T-helper 1 cell (primary cell): Measurements from ENCODE around the gene SCNN1A.
"Not testable (repeated sequence)": the region's sequence is repeated elsewhere in the genome, so short reads cannot be mapped to it uniquely, and the experiment has no call there.

ENCODE experiments used
- DNase-seq, 5 donors: peaks; one replicate each; pipeline ENCODE4 v3.0.0-alpha.2; 2012 to 2020

The SCNN1A gene

GRCh38 chr12:6346235-6346832, 29.0 kb downstream of the SCNN1A start:
- no peak for DNase-seq

- DNase-seq: peak in 1 of 5 donors; percentile 58
Measured at GRCh38 chr12:6345319-6346091, 29.9 kb downstream of the SCNN1A start.

GRCh38 chr12:6344101-6344660, 31.2 kb downstream of the SCNN1A start:
- not testable (repeated sequence) for DNase-seq

GRCh38 chr12:6343518-6343917, 31.8 kb downstream of the SCNN1A start:
- DNase-seq: no peak

- no peak for DNase-seq
Measured at GRCh38 chr12:6342140-6342889, 33.0 kb downstream of the SCNN1A start.

GRCh38 chr12:6341417-6342139, 33.8 kb downstream of the SCNN1A start, which contains the start of gene TNFRSF1A:
Gene TNFRSF1A, minus strand, starts transcription at chr12:6342076. Its CDS starts 262 bp downstream, at chr12:6341814.
- DNase-seq: peak in 2 of 5 donors; percentile 32 to 75

GRCh38 chr12:6340745-6341416, 34.5 kb downstream of the SCNN1A start:
- no peak for DNase-seq

GRCh38 chr12:6340032-6340638, 35.2 kb downstream of the SCNN1A start:
- DNase-seq: no peak

- no peak for DNase-seq
Measured at GRCh38 chr12:6338955-6339354, 36.4 kb downstream of the SCNN1A start.

GRCh38 chr12:6338536-6338935, 36.8 kb downstream of the SCNN1A start:
- not testable (repeated sequence) for DNase-seq

GRCh38 chr12:6337958-6338433, 37.4 kb downstream of the SCNN1A start:
- DNase-seq: peak in 1 of 5 donors; percentile 40

- peak; percentile 46 to 80 (median 54) for DNase-seq
Measured at GRCh38 chr12:6336889-6337853, 38.2 kb downstream of the SCNN1A start.

- DNase-seq: peak in 3 of 5 donors; percentile 20 to 73 (median 27)
Measured at GRCh38 chr12:6336079-6336888, 39.1 kb downstream of the SCNN1A start.

GRCh38 chr12:6335451-6336078, 39.8 kb downstream of the SCNN1A start:
- peak; percentile 59 to 87 (median 73) for DNase-seq

- no peak for DNase-seq
Measured at GRCh38 chr12:6334940-6335450, 40.4 kb downstream of the SCNN1A start.

GRCh38 chr12:6334359-6334758, 41.0 kb downstream of the SCNN1A start:
- no peak for DNase-seq

- DNase-seq: no peak
Measured at GRCh38 chr12:6333566-6333965, 41.8 kb downstream of the SCNN1A start.

- no peak for DNase-seq
Measured at GRCh38 chr12:6333029-6333428, 42.3 kb downstream of the SCNN1A start.
